Measurements from ENCODE around the gene YIPF4.

DNA sequence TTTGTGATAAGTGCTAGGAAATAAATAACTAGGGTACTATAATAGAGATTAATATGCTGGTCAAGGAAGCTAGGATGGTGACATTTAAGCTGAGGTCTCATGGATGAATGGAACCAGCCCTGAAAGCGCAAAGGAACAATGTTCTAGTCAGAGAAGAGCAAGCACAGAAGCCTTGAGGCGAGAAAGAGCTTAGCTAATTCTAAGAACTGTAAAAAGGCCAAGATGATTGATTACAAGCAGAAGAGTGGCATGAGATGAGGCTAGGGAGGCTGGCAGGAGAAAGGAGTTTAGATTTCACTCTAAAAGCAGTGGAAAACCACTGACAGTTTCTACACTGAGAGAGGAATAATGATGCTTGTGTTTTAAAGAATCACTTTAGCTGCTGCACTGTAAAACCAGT is 3.4 kb upstream of the YIPF4 start:
- TF ChIP-seq, protein P1, sequence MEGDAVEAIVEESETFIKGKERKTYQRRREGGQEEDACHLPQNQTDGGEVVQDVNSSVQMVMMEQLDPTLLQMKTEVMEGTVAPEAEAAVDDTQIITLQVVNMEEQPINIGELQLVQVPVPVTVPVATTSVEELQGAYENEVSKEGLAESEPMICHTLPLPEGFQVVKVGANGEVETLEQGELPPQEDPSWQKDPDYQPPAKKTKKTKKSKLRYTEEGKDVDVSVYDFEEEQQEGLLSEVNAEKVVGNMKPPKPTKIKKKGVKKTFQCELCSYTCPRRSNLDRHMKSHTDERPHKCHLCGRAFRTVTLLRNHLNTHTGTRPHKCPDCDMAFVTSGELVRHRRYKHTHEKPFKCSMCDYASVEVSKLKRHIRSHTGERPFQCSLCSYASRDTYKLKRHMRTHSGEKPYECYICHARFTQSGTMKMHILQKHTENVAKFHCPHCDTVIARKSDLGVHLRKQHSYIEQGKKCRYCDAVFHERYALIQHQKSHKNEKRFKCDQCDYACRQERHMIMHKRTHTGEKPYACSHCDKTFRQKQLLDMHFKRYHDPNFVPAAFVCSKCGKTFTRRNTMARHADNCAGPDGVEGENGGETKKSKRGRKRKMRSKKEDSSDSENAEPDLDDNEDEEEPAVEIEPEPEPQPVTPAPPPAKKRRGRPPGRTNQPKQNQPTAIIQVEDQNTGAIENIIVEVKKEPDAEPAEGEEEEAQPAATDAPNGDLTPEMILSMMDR (IDR thresholded peaks at IDR 0.05): no peak
- no peak for TF ChIP-seq POLR2A (IDR thresholded peaks at IDR 0.05)

Measured in adrenal gland (tissue), 5 donors.